GM23338 (cell line): ENCODE results near the gene C2. TPM values are rescaled to one million over a fixed set of nuclear protein-coding genes. Genes with fewer than 3 reads are reported as not detected.

Experiments
- ATAC-seq: fragments of 200-7000 bp; cut with Tn5 transposase; 3 replicates; pipeline ENCODE4 v1.9.1; 2020
- DNase-seq: peaks from one replicate; pipeline ENCODE4 v3.0.0-alpha.2; 2015; ENCODE audit warnings: low spot score
- H2AFZ ChIP-seq: fragments of 200-600 bp; sonication (generic); 2 replicates; pipeline ENCODE4 v1.8.0; 2016; ENCODE audit warnings: antibody characterized with exemption, mild to moderate bottlenecking, moderate library complexity
- H3F3A ChIP-seq: fragments of 200-600 bp; sonication (generic); replicated peaks from 2 replicates; pipeline ENCODE4 v1.8.0; 2017; ENCODE audit warnings: antibody characterized with exemption, mixed run types, low read depth
- H3K27ac ChIP-seq: fragments of 200-600 bp; sonication (generic); 2 replicates; pipeline ENCODE4 v1.6.1; 2016; ENCODE audit warnings: low read depth
- H3K27me3 ChIP-seq: fragments of 200-600 bp; sonication (generic); 2 replicates; pipeline ENCODE4 v1.8.0; 2016; ENCODE audit warnings: mild to moderate bottlenecking, mixed run types, moderate library complexity; ENCODE audit not compliant: insufficient read depth
- H3K36me3 ChIP-seq: fragments of 200-600 bp; sonication (generic); 2 replicates; pipeline ENCODE4 v1.8.0; 2016; ENCODE audit warnings: mild to moderate bottlenecking; ENCODE audit not compliant: insufficient read depth
- H3K4me1 ChIP-seq: fragments of 200-600 bp; sonication (generic); 2 replicates; pipeline ENCODE4 v1.8.0; 2016; ENCODE audit warnings: mild to moderate bottlenecking, moderate library complexity; ENCODE audit not compliant: insufficient read depth
- H3K4me2 ChIP-seq: fragments of 200-600 bp; sonication (generic); 2 replicates; pipeline ENCODE4 v1.7.1; 2017; ENCODE audit warnings: mixed run types
- H3K4me3 ChIP-seq: fragments of 200-600 bp; sonication (generic); 2 replicates; pipeline ENCODE4 v1.6.1; 2016; ENCODE audit warnings: mixed run types
- H3K79me2 ChIP-seq: fragments of 200-600 bp; sonication (generic); replicated peaks from 2 replicates; pipeline ENCODE4 v1.8.0; 2017; ENCODE audit warnings: mild to moderate bottlenecking; ENCODE audit not compliant: insufficient read depth
- H3K9me2 ChIP-seq: fragments of 200-600 bp; sonication (generic); 2 replicates; pipeline ENCODE4 v1.8.0; 2017; ENCODE audit not compliant: insufficient read depth
- H4K20me1 ChIP-seq: fragments of 200-600 bp; sonication (generic); replicated peaks from 2 replicates; pipeline ENCODE4 v1.8.0; 2017; ENCODE audit warnings: mild to moderate bottlenecking; ENCODE audit not compliant: insufficient read depth
- H3K27ac Mint-ChIP-seq: 2 replicates; pipeline ENCODE4 v1.8.0; 2020; ENCODE audit warnings: inconsistent platforms, mild to moderate bottlenecking, moderate library complexity, mixed read lengths
- H3K27me3 Mint-ChIP-seq: 3 replicates; pipeline ENCODE4 v1.8.0; 2022; ENCODE audit warnings: low read depth, mild to moderate bottlenecking, moderate library complexity, mixed read lengths, inconsistent platforms; ENCODE audit not compliant: insufficient read depth, poor library complexity
- H3K36me3 Mint-ChIP-seq: 3 replicates; pipeline ENCODE4 v1.8.0; 2021; ENCODE audit warnings: low read depth, mild to moderate bottlenecking, inconsistent platforms, moderate library complexity, mixed read lengths
- H3K4me1 Mint-ChIP-seq: 3 replicates; pipeline ENCODE4 v1.8.0; 2020; ENCODE audit warnings: mild to moderate bottlenecking, inconsistent platforms, mixed read lengths
- H3K4me3 Mint-ChIP-seq: 3 replicates; pipeline ENCODE4 v1.8.0; 2021; ENCODE audit warnings: moderate library complexity, mild to moderate bottlenecking, inconsistent platforms, mixed read lengths
- H3K9me3 Mint-ChIP-seq: 3 replicates; pipeline ENCODE4 v1.8.0; 2020; ENCODE audit warnings: moderate library complexity, mild to moderate bottlenecking, inconsistent platforms, mixed read lengths
- JUNB ChIP-seq: IDR thresholded peaks from one replicate; pipeline ENCODE4 v1.6.1; 2016; ENCODE audit warnings: antibody characterized with exemption; ENCODE audit not compliant: unreplicated experiment
- NANOG ChIP-seq: IDR thresholded peaks from 2 replicates; pipeline ENCODE4 v1.6.1; 2016; ENCODE audit warnings: antibody characterized with exemption, borderline replicate concordance
- POLR2AphosphoS5 ChIP-seq: IDR thresholded peaks from 2 replicates; pipeline ENCODE4 v1.6.1; 2016; ENCODE audit warnings: antibody characterized with exemption, low read depth
- ZNF462 ChIP-seq: fragments of 250-450 bp; sonication (Bioruptor Pico); IDR thresholded peaks from 2 replicates; pipeline ENCODE4 v1.5.0; 2020; ENCODE audit warnings: mild to moderate bottlenecking, moderate library complexity
- polyA plus RNA-seq: library from polyadenylated mRNA; unstranded; fragments of >200 nt; fragmentation: Nextera tagmentation; extraction: Ambion mirVana; gene quantifications from 2 replicates; pipeline ENCODE4 v1.2.1, GENCODE V29; 2016
- total RNA-seq: library from RNA; depleted of rRNA; stranded (reverse); fragments of >200 nt; shearing (Covaris generic); gene quantifications from 2 replicates; pipeline ENCODE4 v1.2.3, GENCODE V29; 2014
- TF ChIP-seq, protein P1 (sequence below): IDR thresholded peaks from one replicate; pipeline ENCODE4 v1.6.1; 2018; ENCODE audit warnings: antibody characterized with exemption; ENCODE audit not compliant: unreplicated experiment

Gene C2
- total and polyA plus RNA-seq, 2 experiments from 2014 or later = 0.16 to 1.7 TPM

- TF ChIP-seq, protein P1, sequence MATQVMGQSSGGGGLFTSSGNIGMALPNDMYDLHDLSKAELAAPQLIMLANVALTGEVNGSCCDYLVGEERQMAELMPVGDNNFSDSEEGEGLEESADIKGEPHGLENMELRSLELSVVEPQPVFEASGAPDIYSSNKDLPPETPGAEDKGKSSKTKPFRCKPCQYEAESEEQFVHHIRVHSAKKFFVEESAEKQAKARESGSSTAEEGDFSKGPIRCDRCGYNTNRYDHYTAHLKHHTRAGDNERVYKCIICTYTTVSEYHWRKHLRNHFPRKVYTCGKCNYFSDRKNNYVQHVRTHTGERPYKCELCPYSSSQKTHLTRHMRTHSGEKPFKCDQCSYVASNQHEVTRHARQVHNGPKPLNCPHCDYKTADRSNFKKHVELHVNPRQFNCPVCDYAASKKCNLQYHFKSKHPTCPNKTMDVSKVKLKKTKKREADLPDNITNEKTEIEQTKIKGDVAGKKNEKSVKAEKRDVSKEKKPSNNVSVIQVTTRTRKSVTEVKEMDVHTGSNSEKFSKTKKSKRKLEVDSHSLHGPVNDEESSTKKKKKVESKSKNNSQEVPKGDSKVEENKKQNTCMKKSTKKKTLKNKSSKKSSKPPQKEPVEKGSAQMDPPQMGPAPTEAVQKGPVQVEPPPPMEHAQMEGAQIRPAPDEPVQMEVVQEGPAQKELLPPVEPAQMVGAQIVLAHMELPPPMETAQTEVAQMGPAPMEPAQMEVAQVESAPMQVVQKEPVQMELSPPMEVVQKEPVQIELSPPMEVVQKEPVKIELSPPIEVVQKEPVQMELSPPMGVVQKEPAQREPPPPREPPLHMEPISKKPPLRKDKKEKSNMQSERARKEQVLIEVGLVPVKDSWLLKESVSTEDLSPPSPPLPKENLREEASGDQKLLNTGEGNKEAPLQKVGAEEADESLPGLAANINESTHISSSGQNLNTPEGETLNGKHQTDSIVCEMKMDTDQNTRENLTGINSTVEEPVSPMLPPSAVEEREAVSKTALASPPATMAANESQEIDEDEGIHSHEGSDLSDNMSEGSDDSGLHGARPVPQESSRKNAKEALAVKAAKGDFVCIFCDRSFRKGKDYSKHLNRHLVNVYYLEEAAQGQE = no peak
- TF ChIP-seq POLR2AphosphoS5 (no peak), ZNF462 (CRISPR knock-in tag) (no peak)
Measured at GRCh38 chr6:31952890-31953289, 25.4 kb downstream of the C2 start (continued).

DNA sequence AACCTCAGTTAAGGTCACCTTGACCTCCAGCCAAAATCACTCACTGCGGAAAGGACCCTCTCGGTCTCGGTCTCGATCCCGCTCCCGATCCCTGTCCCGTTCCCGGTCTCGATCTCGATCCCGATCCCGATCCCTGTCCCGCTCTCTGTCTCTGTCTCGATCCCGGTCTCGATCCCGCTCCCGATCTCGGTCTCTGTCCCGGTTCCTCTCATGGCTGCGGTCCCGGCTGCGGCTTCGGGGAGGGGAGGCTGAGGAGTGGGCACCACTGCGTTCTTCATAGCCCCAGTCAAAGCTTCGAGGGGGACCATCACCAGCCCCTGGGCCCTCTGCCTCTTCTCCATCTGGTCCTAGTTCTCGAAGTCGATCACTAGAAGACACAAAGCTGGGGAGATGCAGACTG is 27.0 kb downstream of the C2 start:
- Mint-ChIP-seq H3K4me1 (peaks cover 8% of the 10 kb centered on the region), H3K36me3 (peaks cover 54% of the 10 kb centered on the region), H3K27me3 (peaks cover 4% of the 10 kb centered on the region), H3K4me3 (no peak overlapping the region), H3K9me3 (no peaks in the 10 kb centered on the region), H3K27ac (no peak overlapping the region)
- ATAC-seq = no peak
- Histone ChIP-seq H3K4me1 (peaks cover 10% of the 10 kb centered on the region; the same call in 1 of the 2 replicates), H2AFZ (no peak overlapping the region), H3K79me2 (peaks cover 21% of the 10 kb centered on the region), H3K9me2 (no peaks in the 10 kb centered on the region), H3K4me2 (no peak overlapping the region), H3K27ac (no peak overlapping the region), H3K27me3 (no peaks in the 10 kb centered on the region), H4K20me1 (no peaks in the 10 kb centered on the region; the same call in 1 of the 2 replicates), H3K4me3 (no peak overlapping the region), H3F3A (0 out of 2 replicates have a peak, but pooled peaks cover 6% of the 10 kb centered on the region), H3K36me3 (peaks cover 21% of the 10 kb centered on the region)
- DNase-seq = no peak
- TF ChIP-seq NANOG = no peak
- no peak for TF ChIP-seq JUNB
- no peak for TF ChIP-seq POLR2AphosphoS5
- TF ChIP-seq ZNF462 (CRISPR knock-in tag) = no peak
